HG03196 (cell line): ENCODE measurements around the gene PRKAG2.
"Not testable (repeated sequence)": the region's sequence is repeated elsewhere in the genome, so short reads cannot be mapped to it uniquely, and the experiment has no call there.

Experiments used
- ATAC-seq: cut with Tn5 transposase; IDR thresholded peaks from one replicate; pipeline ENCODE4 v1.9.1; 2021; ENCODE audit not compliant: unreplicated experiment

Gene PRKAG2

DNA sequence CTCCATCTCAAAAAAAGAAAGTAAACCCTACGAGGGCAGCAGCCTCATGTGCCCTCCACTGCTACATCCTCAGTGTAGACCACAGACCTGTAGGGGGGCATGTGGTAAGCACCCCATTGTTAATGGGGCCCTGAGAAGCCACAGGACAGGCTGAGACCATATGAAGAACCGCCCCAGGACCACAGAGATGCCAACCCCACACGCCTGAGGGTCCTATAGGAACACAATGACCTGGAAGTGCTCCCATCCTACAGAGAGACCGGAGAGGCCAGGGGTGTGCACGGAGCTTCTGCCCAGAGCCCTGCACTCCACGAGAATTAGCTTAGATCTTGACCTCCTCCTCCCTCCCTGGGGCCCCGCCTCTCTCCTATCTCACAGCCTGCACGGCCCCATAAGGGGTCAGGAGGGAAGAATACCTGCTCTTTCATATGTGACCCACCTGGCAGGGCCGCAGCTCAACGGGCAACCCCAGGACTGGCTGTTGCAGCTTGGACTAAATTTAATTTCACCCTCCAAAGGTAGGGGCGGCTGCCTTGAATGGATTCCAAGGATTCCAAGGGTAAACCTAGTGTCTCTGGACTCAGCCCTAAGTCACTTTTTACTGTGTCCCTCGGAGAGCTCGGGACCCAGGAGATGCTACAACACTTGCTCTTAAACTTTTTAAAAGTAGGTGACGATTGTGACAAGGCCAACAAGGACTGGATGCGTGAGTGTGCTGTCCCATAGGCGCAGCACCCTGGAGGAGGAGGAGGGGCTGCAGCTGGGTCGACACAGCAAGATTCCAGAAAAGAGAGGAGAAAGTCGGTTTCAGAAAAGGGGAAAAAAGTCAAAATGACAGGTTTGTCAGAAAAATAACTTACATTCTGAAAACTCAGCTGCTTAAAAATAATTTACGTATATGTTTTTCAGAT lies 24.2 kb downstream of the PRKAG2 start:
- ATAC-seq: no peak

DNA sequence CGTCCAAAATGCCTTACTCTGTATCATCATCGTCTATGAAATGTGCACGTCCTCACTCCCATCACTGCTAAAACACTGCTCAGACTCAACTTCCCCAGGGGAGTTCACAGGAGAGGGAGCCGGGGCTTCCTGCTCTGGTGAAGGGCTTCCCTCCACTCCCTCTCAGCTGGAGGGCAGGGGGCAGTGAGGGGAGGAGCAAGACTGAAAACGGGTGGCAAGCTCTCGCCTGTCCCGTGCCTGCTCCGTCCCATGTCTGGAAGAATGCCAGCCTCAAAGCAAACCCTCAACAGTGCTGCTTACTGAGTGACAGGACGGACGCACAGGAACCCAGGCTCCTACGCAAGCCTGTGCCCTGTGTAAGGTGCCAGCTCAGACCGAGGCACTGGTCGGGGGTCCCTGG lies 25.1 kb downstream of the PRKAG2 start:
- peak; percentile 17 for ATAC-seq

DNA sequence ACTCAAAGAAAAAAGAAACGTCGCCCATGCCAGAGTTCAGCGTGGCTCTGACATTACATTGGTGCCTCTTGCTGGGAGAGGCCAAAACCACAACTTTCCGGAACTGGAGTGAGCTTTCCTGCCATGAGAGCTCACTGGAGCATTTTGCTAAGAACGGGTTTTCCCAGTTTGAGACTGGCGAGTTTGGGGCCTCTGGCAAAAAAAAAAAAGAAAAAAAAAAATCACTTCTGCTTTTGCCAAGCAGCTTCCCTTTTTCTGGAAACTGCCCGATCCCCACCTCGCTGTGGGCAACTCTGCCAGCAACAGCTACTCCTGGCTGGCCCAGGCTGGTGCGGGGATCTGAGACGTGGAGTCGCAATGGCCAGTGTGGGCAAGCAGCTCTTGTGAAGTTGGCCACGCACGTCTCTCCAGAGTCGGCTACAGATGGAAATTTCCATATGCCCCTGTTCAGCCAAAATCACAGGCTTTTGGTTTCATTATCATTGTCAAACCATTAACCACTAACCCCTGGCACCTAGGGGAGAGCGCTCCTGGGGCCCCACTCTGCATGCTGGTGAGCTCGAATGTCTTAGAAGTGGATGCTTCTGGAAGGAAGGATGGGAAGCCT lies 25.7 kb downstream of the PRKAG2 start:
- peak; percentile 48 for ATAC-seq

DNA sequence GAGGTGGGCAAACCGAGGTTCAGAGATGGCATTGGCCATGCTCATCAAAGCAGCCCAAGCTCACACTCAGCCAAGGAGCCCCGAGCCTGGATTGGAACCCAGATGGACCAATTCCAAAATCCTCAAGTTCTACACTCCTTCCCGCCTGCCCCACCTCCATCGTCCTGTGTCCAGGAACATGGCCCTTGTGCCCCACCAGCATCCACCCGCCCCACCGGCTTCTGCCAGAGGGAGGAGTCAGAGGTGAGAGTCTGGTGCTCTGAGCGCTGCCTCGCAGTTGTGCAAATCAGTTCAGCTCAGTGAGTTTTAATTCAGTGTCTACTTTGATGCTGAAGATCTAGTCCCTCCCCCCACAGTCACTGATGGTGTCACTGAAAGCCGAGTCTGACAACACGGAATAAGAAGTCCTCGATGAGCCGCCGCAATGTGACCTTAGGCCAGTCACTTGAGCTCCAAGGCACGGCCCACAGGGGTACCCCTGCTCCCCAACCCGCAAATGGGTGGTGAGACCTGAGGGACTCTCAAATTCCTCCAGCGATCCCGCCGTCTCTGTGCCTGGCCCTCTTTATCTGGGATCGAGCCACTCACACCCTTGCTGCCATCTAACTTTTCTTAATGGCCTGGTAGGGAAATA lies 26.3 kb downstream of the PRKAG2 start:
- no peak for ATAC-seq

DNA sequence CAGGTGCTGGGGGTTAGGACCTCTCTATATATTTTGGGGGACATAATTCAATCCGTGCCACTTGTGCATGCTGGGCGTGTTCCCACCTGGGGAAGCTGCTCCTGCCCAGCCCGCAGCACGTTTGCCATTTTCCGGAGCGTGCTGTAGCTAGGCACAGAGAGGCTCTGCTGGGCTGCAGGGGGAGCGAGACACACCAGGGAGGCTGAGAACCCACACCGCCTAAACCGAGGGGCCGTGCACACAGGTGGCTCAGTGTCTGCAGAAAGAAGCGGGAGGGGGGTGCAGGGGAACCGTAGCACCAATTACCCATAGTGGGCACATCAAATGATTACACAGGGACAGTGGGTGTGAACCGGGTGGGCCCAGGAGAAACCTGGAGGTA lies 27.0 kb downstream of the PRKAG2 start:
- no peak for ATAC-seq

DNA sequence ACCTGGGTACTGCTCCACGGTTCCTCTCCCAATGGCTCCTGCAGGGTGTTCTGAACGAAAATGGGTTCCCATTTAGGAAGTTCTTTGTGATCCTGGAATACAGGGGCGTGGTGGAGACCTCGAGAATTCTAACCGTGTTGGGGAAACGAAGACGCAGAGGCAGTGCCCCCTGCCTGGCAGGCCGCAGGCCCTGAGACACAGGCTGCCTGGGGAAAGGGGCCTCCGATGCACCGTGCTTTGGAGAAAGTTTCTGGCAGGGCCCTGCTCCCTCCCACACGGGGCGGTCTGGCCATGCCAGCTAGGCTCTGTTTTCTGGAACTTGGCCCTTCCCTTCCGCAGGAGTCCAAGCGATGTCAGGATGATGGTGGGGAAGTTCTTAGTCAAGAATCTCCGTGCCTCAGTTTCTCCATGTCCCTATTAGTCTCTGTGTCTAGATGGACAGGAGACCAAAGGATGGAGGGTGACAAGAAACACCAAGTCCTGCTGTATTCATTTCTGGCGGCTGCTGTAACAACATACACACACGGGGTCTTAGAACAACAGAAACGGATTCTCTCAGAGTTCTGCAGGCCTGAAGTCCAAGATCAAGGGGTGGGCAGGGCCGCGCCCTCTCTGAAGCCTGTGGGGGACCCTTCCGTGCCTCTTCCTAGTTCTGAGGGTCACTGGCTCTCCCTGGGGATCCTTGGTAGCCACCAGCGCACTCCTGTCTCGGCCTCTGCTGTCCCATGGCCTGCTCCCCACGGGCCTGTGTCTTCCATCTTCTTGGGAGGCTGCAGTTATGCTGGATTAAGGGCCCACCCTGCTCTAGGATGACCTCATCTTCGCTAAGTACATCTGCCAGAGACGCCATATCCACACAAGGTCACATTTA lies 27.7 kb downstream of the PRKAG2 start:
- no peak for ATAC-seq

DNA sequence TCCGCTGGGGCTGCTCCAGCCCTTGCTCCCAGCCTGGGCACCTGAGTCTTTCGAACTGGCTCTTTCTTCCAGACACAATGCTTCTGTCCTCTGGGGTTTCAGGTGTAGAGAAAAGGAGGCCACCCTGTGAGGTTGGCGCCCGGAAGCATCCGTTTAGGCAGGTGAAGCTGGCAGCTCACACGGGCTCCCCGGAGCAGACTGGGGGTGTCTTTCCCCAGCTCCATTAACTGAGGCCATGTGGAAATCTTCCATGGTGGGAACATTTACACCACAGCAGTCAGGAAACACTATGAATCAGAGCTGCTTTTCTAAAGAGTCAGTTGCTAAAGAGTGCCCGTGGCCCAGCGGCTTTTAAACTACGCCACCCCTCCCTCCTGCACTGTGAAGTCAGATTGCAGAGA lies 29.2 kb downstream of the PRKAG2 start:
- ATAC-seq: no peak

DNA sequence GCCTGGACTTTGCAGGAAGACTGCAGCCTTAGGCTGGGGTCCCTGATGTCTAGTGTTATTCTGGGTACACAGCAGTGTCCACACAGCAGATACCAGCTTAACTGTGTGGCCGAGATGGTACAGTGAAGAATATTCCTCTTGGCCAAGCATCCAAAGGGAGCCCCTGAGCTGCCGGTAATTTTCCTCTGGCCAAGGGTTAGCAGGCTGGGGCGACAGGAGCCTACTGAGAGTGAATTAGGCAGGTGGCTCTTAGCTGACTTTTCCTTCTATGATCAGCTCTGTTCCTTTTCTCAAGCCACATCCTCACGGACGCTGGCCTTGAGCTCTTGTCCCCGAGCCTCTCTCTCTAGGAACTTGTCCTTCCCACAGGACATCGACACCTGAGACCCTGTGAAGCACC lies 29.8 kb downstream of the PRKAG2 start:
- no peak for ATAC-seq

DNA sequence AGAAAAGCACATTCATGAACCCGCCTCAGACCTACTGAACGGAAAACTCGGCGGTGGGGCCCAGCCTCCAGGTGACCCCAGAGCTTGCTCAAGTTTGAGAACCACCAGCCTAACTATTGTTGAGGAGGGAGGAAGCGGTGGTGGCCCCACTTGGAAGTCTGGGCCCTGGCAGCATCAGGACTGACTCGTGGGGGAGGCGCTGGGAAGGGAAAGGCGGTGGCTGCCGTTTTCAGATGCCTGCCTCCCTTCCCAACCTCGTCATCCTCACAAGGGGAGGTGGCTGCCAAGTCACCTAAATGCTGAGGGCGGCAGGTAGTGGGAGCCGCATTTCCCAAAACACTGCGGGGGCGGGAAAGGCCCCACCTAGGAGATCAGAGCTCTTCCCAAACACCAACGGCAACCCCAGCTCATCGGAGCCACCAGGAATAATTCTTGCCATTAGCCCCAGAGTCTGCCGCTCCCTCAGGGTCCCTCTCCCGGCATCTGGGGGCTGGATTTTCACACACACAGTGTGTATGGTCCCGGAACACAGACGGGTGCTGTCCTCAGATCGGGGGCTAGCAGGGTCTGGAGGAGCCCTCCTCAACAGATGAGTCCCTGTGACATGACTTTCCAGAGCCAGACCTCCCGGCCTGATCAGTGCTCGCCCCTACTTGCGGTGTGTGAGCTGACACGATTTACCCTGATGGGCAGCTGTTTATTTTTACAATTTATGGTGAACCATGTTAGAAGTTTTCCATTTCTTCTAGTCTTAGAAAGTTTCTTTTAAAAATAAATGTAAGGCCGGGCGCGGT lies 31.3 kb downstream of the PRKAG2 start:
- ATAC-seq: no peak

DNA sequence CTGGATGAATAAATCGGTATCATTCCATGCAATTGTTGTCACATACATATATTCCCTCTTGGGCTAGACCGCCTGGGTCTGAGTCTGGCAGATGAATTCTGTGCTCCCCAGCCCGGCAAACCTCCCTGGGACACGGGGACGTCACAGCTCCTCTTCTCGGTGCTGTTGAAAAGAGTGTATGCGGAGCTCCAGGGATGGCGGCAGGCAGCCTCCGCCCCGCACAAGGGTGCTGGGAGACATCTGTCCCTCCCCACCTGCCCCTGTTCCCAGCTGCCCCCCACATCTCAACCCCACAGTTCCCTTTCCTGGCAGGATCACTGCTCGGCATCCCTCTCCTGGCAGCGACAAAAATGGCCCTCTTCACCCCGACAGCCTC lies 32.1 kb downstream of the PRKAG2 start:
- no peak for ATAC-seq

DNA sequence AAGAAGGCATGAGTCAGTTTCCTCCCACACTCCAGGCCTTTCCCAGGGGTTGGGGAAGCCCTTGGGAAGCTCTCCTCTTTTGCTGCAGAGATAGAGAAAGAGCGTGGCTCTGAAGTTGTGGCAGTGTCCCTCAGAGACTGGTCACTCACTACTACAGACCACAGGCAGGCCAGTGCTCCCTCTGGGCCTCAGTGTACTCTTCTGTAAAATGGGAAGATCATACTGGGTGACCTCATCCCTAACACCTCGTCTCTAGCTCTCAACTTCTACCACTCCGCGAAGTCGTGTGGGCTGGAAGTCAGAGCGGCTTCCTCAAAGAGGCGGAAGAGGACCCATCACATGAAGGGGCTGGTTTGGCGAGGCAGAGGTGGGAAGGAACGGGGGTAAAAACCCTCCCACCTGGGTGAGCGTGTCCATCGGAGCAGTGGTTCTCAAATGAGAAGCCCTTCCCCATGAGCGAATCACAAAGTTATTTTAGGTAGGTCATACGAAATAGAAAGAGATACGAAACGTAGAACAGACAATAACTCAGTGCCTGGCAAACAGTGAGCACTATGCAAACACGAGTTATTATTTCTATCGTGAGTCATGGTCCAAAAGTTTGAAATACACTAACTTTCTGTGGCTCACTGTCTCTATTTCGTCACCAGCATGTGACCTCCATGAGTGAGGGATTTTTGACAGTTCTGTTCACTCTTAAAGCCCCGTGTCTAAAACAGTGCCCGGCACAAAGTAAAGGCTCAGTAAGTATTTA lies 32.7 kb downstream of the PRKAG2 start:
- ATAC-seq: no peak

DNA sequence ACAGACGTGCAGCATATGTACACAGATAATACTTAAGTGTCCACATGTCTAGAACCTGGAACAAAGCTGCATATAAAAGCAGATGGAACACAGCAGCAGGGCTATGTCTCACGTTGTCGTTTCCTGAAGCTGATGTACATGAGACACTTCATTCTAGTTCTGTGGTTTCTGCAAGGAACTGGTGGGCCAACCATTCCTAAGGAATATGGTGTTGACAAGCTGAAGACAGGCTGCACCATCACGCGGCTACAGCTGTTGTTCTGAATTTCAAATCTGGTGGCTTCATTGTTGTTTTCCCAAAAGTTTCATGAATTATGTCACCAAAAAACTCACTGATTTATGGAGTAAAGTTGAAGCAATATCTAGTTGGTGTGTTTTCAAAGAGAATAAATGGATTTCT lies 33.7 kb downstream of the PRKAG2 start:
- ATAC-seq: no peak

DNA sequence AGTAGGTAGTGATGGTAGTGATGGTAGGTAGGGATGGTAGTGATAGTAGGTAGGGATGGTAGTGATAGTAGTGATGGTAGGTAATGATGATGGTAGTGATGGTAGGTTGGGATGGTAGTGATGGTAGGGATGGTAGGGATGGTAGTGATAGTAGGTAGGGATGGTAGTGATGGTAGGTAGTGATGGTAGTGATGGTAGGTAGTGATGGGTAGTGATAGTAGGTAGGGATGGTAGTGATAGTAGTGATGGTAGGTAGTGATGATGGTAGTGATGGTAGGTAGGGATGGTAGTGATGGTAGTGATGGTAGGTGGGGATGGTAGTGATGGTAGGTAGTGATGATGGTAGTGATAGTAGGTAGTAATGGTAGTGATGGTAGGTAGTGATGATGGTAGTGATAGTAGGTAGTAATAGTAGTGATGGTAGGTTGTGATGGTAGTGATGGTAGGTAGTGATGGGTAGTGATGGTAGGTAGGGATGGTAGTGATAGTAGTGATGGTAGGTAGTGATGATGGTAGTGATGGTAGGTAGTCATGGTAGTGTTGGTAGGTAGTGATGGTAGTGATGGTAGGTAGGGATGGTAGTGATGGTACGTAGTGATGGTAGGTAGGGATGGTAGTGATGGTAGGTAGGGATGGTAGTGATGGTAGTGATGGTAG lies 35.4 kb downstream of the PRKAG2 start:
- not testable (repeated sequence) for ATAC-seq

DNA sequence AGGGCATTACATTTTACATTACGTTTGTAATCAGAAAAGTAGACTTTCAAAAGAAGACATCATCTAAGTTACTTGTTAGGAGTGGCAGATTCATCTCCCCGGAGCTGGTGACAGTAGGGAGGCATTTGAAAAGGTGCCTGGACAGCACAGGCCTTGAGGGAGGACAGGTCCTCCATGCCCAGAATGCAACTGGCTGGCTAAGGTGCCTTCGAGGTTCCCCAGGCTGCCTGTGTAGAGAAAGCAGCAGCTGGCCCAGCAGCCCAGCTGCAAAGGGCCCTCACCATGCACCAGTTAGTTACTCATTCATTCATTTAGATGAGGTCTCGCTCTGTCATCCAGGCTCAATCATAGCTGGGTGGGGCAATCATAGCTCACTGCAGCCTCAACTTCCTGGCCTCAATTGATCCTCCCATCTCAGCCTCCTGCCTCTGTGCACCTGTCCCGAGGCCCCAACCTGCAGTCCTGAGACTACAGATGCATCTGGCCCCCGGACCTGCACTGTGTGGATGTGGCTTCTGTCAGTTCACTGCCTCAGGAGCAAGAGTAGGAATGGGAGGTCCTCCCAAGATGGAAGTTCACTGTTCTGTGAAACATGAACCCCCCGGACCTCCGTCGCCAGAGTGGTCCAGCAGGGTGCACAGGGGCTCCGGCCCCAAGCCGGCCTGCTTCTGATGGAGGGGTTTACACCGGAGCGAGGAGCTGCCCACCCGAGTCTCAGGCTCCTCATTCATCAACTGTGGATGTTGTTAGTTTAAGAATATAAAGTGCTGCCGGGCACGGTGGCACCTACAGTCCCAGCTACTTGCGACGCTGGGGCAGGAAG lies 36.6 kb downstream of the PRKAG2 start:
- ATAC-seq: no peak

DNA sequence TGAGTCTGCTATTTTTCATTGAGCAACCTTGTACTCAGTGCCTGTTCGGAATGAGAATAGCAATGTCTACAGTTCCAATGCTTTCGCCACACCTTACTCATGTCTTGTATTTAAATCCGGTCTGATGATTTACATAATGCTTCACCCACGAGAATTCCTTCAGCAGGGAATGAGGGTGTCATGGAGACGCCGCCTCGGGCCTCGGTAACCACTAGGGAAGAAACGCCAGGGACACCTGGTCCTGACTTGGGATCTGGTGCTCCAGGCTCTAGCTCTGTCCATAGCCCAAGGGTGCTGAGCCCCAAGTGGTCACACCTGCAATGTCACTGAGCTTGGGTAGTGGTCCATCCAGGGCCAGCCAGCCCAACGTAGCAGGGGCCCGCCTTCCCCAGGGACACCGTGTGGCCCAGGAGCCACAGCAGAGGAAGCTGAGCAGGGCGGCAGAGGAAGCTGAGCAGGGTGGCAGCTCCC lies 37.4 kb downstream of the PRKAG2 start:
- ATAC-seq: no peak

DNA sequence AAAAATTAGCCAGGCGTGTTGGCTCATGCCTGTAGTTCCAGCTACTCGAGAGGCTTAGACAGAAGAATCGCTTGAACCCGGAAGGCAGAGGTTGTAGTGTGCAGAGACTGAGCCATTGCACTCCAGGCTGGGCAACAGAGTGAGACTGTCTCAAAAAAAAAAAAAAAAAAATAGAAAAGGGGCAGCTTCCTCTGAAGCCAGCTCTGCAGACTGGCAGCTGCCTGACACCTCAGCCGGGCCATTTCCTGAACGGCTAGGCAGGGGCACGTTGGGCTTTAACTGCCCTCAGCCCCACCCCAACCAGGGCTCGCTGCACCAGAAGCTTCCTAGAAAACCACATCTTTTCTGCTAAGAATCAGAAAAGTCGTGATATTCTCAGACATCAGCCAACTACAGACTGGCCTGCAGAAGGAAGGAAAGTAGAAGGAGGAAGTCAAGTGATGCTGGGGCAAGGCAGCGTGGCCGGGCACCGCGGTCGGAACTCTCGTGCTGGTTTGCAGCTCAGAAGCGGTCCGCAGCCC lies 38.0 kb downstream of the PRKAG2 start:
- peak; percentile 63 for ATAC-seq

DNA sequence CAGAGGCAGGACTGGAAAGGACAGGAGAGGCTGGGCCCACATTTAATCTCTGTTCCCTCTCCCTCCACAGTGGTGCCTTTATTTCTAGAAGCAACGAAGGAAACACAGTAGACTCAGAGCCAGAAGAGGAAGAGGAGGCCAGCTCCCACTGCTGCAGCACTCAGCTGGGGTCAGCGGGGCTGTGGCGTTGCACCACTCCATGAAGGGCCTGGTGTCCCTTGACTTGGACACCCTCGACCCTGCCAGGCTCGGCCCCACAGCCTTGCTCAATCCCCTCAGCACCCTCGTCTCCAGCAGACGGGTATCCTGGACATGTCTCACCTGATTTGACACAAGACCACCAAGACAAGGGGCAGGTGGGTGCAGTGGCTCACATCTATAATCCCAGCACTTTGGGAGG lies 38.8 kb downstream of the PRKAG2 start:
- no peak for ATAC-seq
